Hepatic stellate cell (primary cell): ENCODE results near the gene TMEM121B.

Experiments used
- DNase-seq: peaks from one replicate; pipeline ENCODE4 v3.0.0; 2011; ENCODE audit warnings: low spot score

The TMEM121B gene

GRCh38 chr22:17091851-17092250 is 29.3 kb downstream of the TMEM121B start:
- no peak for DNase-seq

GRCh38 chr22:17090550-17090949 is 30.6 kb downstream of the TMEM121B start:
- no peak for DNase-seq

- DNase-seq: no peak
These were observed 33.5 kb downstream of the TMEM121B start for GRCh38 chr22:17087498-17088131.

GRCh38 chr22:17086788-17087497 is 34.2 kb downstream of the TMEM121B start:
- no peak for DNase-seq

- no peak for DNase-seq
These were observed 34.9 kb downstream of the TMEM121B start for GRCh38 chr22:17086296-17086695.

GRCh38 chr22:17085277-17086181 is 35.6 kb downstream of the TMEM121B start:
- DNase-seq: no peak

- peak; percentile 90 for DNase-seq
These were observed 36.4 kb downstream of the TMEM121B start, which contains the start of gene IL17RA for GRCh38 chr22:17084554-17085276. IL17RA (plus strand) TSS chr22:17085000; CDS start chr22:17085092, 92 bp downstream.

- no peak for DNase-seq
These were observed 37.2 kb downstream of the TMEM121B start for GRCh38 chr22:17083811-17084441.

GRCh38 chr22:17083255-17083654 is 37.9 kb downstream of the TMEM121B start:
- no peak for DNase-seq

GRCh38 chr22:17079572-17079971 is 41.6 kb downstream of the TMEM121B start:
- DNase-seq: no peak

- peak; percentile 45 for DNase-seq
These were observed 43.9 kb downstream of the TMEM121B start for GRCh38 chr22:17077255-17077654.

GRCh38 chr22:17074648-17075002 is 46.5 kb downstream of the TMEM121B start:
- no peak for DNase-seq

GRCh38 chr22:17072877-17073276 is 48.3 kb downstream of the TMEM121B start:
- no peak for DNase-seq
